GM12892 (cell line): ENCODE data around the gene NTRK3.

Experiments
- POLR2A ChIP-seq: IDR thresholded peaks from 2 replicates; pipeline ENCODE4 v1.6.1; 2011; ENCODE audit warnings: low read depth, low read length, control low read depth
- TAF1 ChIP-seq: IDR thresholded peaks from 2 replicates; pipeline ENCODE4 v1.6.1; 2011; ENCODE audit warnings: low read depth, mild to moderate bottlenecking, control low read depth, low read length, borderline replicate concordance

DNA sequence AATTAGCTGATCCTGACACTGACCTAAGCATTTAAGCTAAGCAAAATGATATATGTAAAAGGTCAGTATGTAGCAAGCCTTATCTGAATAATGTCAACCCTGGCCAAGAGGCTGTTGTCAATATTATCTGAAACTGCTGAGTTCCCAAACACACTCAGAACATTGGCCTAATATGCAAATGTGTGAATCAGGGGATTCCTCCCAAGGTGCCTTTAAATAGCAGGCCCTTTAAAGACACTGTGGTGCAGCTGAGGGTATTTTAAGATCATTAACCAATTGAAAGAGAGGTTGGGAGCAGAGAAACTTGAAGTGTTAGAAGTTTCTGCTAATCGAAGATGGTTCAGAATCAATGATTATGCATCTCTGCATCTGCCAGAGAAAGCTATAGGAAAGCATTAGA lies 207.0 kb downstream of the NTRK3 start:
- no peak for TF ChIP-seq TAF1
- no peak for TF ChIP-seq POLR2A
